Measurements from ENCODE around the gene OR4C11.

Gene OR4C11

GRCh38 chr11:55624531-55624930, 17.1 kb upstream of the OR4C11 start:
- no peak overlapping the region for H3K27ac ChIP-seq (ENCODE audit: poor library complexity, severe bottlenecking)
- no peaks in the 10 kb centered on the region for H3K36me3 ChIP-seq (ENCODE audit: low read depth)
- ATAC-seq (ENCODE audit: low read depth), result no peak
- no peaks in the 10 kb centered on the region for H3K4me1 ChIP-seq (ENCODE audit: insufficient read depth, poor library complexity, severe bottlenecking)
- no peaks in the 10 kb centered on the region for H3K27me3 ChIP-seq (ENCODE audit: insufficient read depth, poor library complexity, severe bottlenecking)
- TF ChIP-seq CTCF (IDR thresholded peaks at IDR 0.05; ENCODE audit: poor library complexity, severe bottlenecking), result no peak
- H3K9me3 ChIP-seq (ENCODE audit: severe bottlenecking), result no peaks in the 10 kb centered on the region
- DNase-seq (ENCODE audit: low spot score), result no peak
- H3K4me3 ChIP-seq (ENCODE audit: severe bottlenecking), result no peak overlapping the region

- H3K27me3 ChIP-seq (ENCODE audit: insufficient read depth, poor library complexity, severe bottlenecking), result no peaks in the 10 kb centered on the region
- H3K36me3 ChIP-seq (ENCODE audit: low read depth), result no peaks in the 10 kb centered on the region
- no peak for TF ChIP-seq CTCF (IDR thresholded peaks at IDR 0.05; ENCODE audit: poor library complexity, severe bottlenecking)
- H3K4me3 ChIP-seq (ENCODE audit: severe bottlenecking), result no peak overlapping the region
- ATAC-seq (ENCODE audit: low read depth), result no peak
- no peak for DNase-seq (ENCODE audit: low spot score)
- H3K27ac ChIP-seq (ENCODE audit: poor library complexity, severe bottlenecking), result no peak overlapping the region
- H3K4me1 ChIP-seq (ENCODE audit: insufficient read depth, poor library complexity, severe bottlenecking), result no peaks in the 10 kb centered on the region
- H3K9me3 ChIP-seq (ENCODE audit: severe bottlenecking), result peaks cover 2% of the 10 kb centered on the region
Measured at GRCh38 chr11:55572548-55572947, 34.9 kb downstream of the OR4C11 start.

GRCh38 chr11:55571828-55572227, 35.6 kb downstream of the OR4C11 start, which contains the start of gene OR4C16:
Gene OR4C16, plus strand, starts transcription at chr11:55572128. Its CDS starts 0 bp downstream, at chr11:55572128.
- ATAC-seq (ENCODE audit: low read depth) (no peak), DNase-seq (ENCODE audit: low spot score) (no peak)
- Histone ChIP-seq H3K4me3 (ENCODE audit: severe bottlenecking) (no peak within 1 kb of the TSS), H3K4me1 (ENCODE audit: insufficient read depth, poor library complexity, severe bottlenecking) (no peaks in the 10 kb centered on the region), H3K27ac (ENCODE audit: poor library complexity, severe bottlenecking) (no peak within 1 kb of the TSS), H3K36me3 (ENCODE audit: low read depth) (no peaks in the 10 kb centered on the region), H3K9me3 (ENCODE audit: severe bottlenecking) (peaks cover under 1% of the 10 kb centered on the region), H3K27me3 (ENCODE audit: insufficient read depth, poor library complexity, severe bottlenecking) (no peaks in the 10 kb centered on the region)
- no peak for TF ChIP-seq CTCF (IDR thresholded peaks at IDR 0.05; ENCODE audit: poor library complexity, severe bottlenecking)

- H3K9me3 ChIP-seq (ENCODE audit: severe bottlenecking), result no peaks in the 10 kb centered on the region
- DNase-seq (ENCODE audit: low spot score) (no peak), ATAC-seq (ENCODE audit: low read depth) (no peak)
- no peaks in the 10 kb centered on the region for H3K27me3 ChIP-seq (ENCODE audit: insufficient read depth, poor library complexity, severe bottlenecking)
- H3K36me3 ChIP-seq (ENCODE audit: low read depth), result no peaks in the 10 kb centered on the region
- H3K4me1 ChIP-seq (ENCODE audit: insufficient read depth, poor library complexity, severe bottlenecking), result no peaks in the 10 kb centered on the region
- H3K27ac ChIP-seq (ENCODE audit: poor library complexity, severe bottlenecking), result no peak within 1 kb of the TSS
- no peak within 1 kb of the TSS for H3K4me3 ChIP-seq (ENCODE audit: severe bottlenecking)
- TF ChIP-seq CTCF (IDR thresholded peaks at IDR 0.05; ENCODE audit: poor library complexity, severe bottlenecking), result no peak
Measured at GRCh38 chr11:55554169-55554568, 53.3 kb downstream of the OR4C11 start, which contains the start of gene OR4C15. Gene OR4C15, plus strand, starts transcription at chr11:55554469. Its CDS starts 0 bp downstream, at chr11:55554469.
